Mammary epithelial cell (primary cell): ENCODE data around the gene SPECC1L.

Source experiments
- CTCF ChIP-seq, 2 donors: IDR thresholded peaks in 1 of 2; conservative IDR thresholded peaks in 1 of 2; 2 replicates each; pipeline ENCODE4 v1.5.1; 2011 to 2012; ENCODE audit warnings: inconsistent platforms in 2 of 2, low read length in 2 of 2, mild to moderate bottlenecking in 2 of 2, control low read depth in 1 of 2, low read depth in 1 of 2; ENCODE audit not compliant: insufficient read depth in 1 of 2; ENCODE audit errors: extremely low read depth in 1 of 2
- EZH2 ChIP-seq: IDR thresholded peaks from 2 replicates; pipeline ENCODE4 v1.6.1; 2012; ENCODE audit warnings: low read length, inconsistent platforms, borderline replicate concordance

GRCh38 chr22:24433828-24434470 is 163.3 kb downstream of the SPECC1L start:
- TF ChIP-seq CTCF (conservative IDR thresholded peaks at IDR 0.05 in 1 of 2, IDR thresholded peaks at IDR 0.05 in 1 of 2; ENCODE audit: extremely low read depth in 1 of 2, insufficient read depth in 1 of 2, low read depth in 1 of 2, low read length in 2 of 2), result no peak
- TF ChIP-seq EZH2, result no peak
